ENCODE data around the gene TGFB2.

GRCh38 chr1:218412171-218412570, 67.0 kb downstream of the TGFB2 start:
- TF ChIP-seq EZH2 (IDR thresholded peaks at IDR 0.05; ENCODE audit: borderline replicate concordance, low read depth, low read length, severe bottlenecking) (no peak), CTCF (IDR thresholded peaks at IDR 0.05; ENCODE audit: extremely low read depth in 1 of 2, insufficient read depth in 1 of 2, low read depth in 1 of 2, low read length in 2 of 2) (no peak), POLR2A (IDR thresholded peaks at IDR 0.05; ENCODE audit: low read depth, low read length) (no peak), POLR2AphosphoS5 (IDR thresholded peaks at IDR 0.05; ENCODE audit: insufficient read depth, low read depth, low read length) (no peak), MYC (IDR thresholded peaks at IDR 0.05; ENCODE audit: low read depth, low read length) (no peak), JUN (IDR thresholded peaks at IDR 0.05; ENCODE audit: borderline replicate concordance, insufficient read depth, insufficient read length, low read depth) (no peak)
